B cell (primary cell): ENCODE results near the gene PDLIM1. TPM values are rescaled to one million over a fixed set of nuclear protein-coding genes. Genes with fewer than 3 reads are reported as not detected.
A peak's percentile ranks its signal among the peaks of the same experiment; 100 is the strongest.

Experiments used
- ATAC-seq: fragments of 200-7000 bp; cut with Tn5 transposase; one replicate; pipeline ENCODE4 v1.10.0; 2021; ENCODE audit warnings: low read depth, mild to moderate bottlenecking, moderate number of reproducible peaks, moderate library complexity
- CTCF ChIA-PET: fragments of 350-600 bp; sonication (Branson Sonifier 250); formaldehyde crosslinking; loops from one replicate; lab custom pipeline; 2021; ENCODE audit warnings: antibody characterized with exemption, inconsistent platforms; lab: Charles Lee
- POLR2A ChIA-PET: fragments of 350-600 bp; sonication (Branson Sonifier 250); formaldehyde crosslinking; loops from one replicate; lab custom pipeline; 2021; ENCODE audit warnings: antibody characterized with exemption; lab: Charles Lee
- DNase-seq: peaks from one replicate; pipeline ENCODE4 v3.0.0; 2013
- H2AFZ ChIP-seq: 2 replicates; pipeline ENCODE4 v1.6.1; 2012; ENCODE audit warnings: mild to moderate bottlenecking, low read depth, low read length; ENCODE audit not compliant: insufficient read depth, poor library complexity, severe bottlenecking
- H3K27ac ChIP-seq, 2 donors: 1 replicate in 1 of 2; 2 replicates in 1 of 2; pipeline ENCODE4 v1.5.1; 2012 to 2013; ENCODE audit warnings: low read length in 2 of 2, mild to moderate bottlenecking in 2 of 2, moderate library complexity in 1 of 2
- H3K27me3 ChIP-seq, 4 experiments: fragments of 200-600 bp in 1 of 4; sonication (generic) in 1 of 4; replicated peaks in 1 of 4; 1 replicate in 2 of 4; 2 replicates in 2 of 4; pipeline versions ENCODE4 v1.6.1 to v1.7.0; 2013 to 2016; ENCODE audit warnings: low read length in 3 of 4, mild to moderate bottlenecking in 2 of 4, mixed read lengths in 1 of 4, moderate library complexity in 1 of 4; ENCODE audit not compliant: insufficient read depth in 4 of 4, control insufficient read depth in 3 of 4; ENCODE audit errors: control extremely low read depth in 1 of 4
- H3K36me3 ChIP-seq, 2 experiments: replicated peaks in 1 of 2; 1 replicate in 1 of 2; 2 replicates in 1 of 2; pipeline versions ENCODE4 v1.6.1 to v1.7.1; 2013; ENCODE audit warnings: low read length in 1 of 2; ENCODE audit not compliant: insufficient read depth in 2 of 2, control insufficient read depth in 1 of 2; ENCODE audit errors: control extremely low read depth in 1 of 2, extremely low read depth in 1 of 2
- H3K4me1 ChIP-seq, 2 donors: fragments of 200-600 bp in 1 of 2; sonication (generic) in 1 of 2; 1 replicate in 1 of 2; 2 replicates in 1 of 2; pipeline versions ENCODE4 v1.5.1 to v1.6.1; 2013 to 2017; ENCODE audit warnings: low read length in 2 of 2; ENCODE audit not compliant: control insufficient read depth in 2 of 2, insufficient read depth in 2 of 2
- H3K4me2 ChIP-seq: replicated peaks from 2 replicates; pipeline ENCODE3; 2012; ENCODE audit warnings: mild to moderate bottlenecking, low read depth, low read length; ENCODE audit not compliant: poor library complexity, severe bottlenecking
- H3K4me3 ChIP-seq, 5 experiments: fragments of 200-600 bp in 1 of 5; sonication (generic) in 1 of 5; 1 replicate in 3 of 5; 2 replicates in 2 of 5; pipeline versions ENCODE4 v1.5.1 to v1.7.0; 2011 to 2016; ENCODE audit warnings: low read length in 4 of 5, mild to moderate bottlenecking in 4 of 5, low read depth in 2 of 5, control low read depth in 1 of 5, moderate library complexity in 1 of 5; ENCODE audit not compliant: insufficient read depth in 1 of 5; ENCODE audit errors: control extremely low read depth in 1 of 5, extremely low read depth in 1 of 5
- H3K79me2 ChIP-seq: fragments of 200-600 bp; sonication (generic); one replicate; pipeline ENCODE4 v1.6.0; 2016; ENCODE audit warnings: low read length; ENCODE audit not compliant: control insufficient read depth, insufficient read depth
- H3K9ac ChIP-seq: fragments of 200-600 bp; sonication (generic); 2 replicates; pipeline ENCODE4 v1.6.1; 2017; ENCODE audit warnings: mild to moderate bottlenecking, low read length, moderate library complexity
- H3K9me3 ChIP-seq, 3 donors: one replicate each; pipeline versions ENCODE4 v1.6.1 to v1.7.1; 2013; ENCODE audit warnings: low read length in 2 of 3; ENCODE audit not compliant: control insufficient read depth in 2 of 3, insufficient read depth in 1 of 3; ENCODE audit errors: control extremely low read depth in 1 of 3
- H4K20me1 ChIP-seq: 2 replicates; pipeline ENCODE4 v1.6.0; 2012; ENCODE audit warnings: mild to moderate bottlenecking, low read length; ENCODE audit not compliant: insufficient read depth, control insufficient read depth, poor library complexity, severe bottlenecking
- H3K27ac Mint-ChIP-seq: one replicate; pipeline ENCODE4 v1.8.0; 2021; ENCODE audit warnings: mixed read lengths
- H3K27me3 Mint-ChIP-seq: one replicate; pipeline ENCODE4 v1.8.0; 2021; ENCODE audit warnings: mixed read lengths
- H3K4me1 Mint-ChIP-seq: one replicate; pipeline ENCODE4 v1.8.0; 2021; ENCODE audit warnings: mixed read lengths
- H3K4me3 Mint-ChIP-seq: one replicate; pipeline ENCODE4 v1.8.0; 2021; ENCODE audit warnings: mixed read lengths
- H3K9me3 Mint-ChIP-seq: one replicate; pipeline ENCODE4 v1.8.0; 2022; ENCODE audit warnings: mixed read lengths; ENCODE audit not compliant: insufficient read depth
- EZH2 ChIP-seq: IDR thresholded peaks from 2 replicates; pipeline ENCODE4 v1.6.1; 2012; ENCODE audit warnings: borderline replicate concordance, low read depth, mild to moderate bottlenecking, moderate library complexity, low read length; ENCODE audit not compliant: insufficient read depth, poor library complexity, severe bottlenecking
- WGBS: methylation state at CpG from one replicate; pipeline ENCODE4 v1.1.5; 2013; ENCODE audit warnings: missing lambda C conversion rate; ENCODE audit not compliant: insufficient coverage; 5-methylcytosine and 5-hydroxymethylcytosine counted together
- intact Hi-C: fragments of 100-400 bp; cut with micrococcal nuclease; formaldehyde crosslinking; loops from one replicate; pipeline ENCODE4 v1.10.0; 2022
- polyA plus RNA-seq: library from polyadenylated mRNA; depleted of rRNA; stranded (reverse); fragments of >200 nt; gene quantifications from 2 replicates; pipeline ENCODE4 v1.2.3, GENCODE V29; 2012
- total RNA-seq, 2 donors: library from RNA; stranded (reverse); fragments of 120-200 nt in 1 of 2; gene quantifications; 1 replicate in 1 of 2; 2 replicates in 1 of 2; pipeline versions ENCODE4 v1.2.3 to v1.2.4, GENCODE V29; 2013 to 2022
- TF ChIP-seq, protein P1 (sequence below): fragments of 200-600 bp; IDR thresholded peaks from one replicate; pipeline ENCODE4 v1.8.0; 2022; ENCODE audit warnings: antibody characterized with exemption, mild to moderate bottlenecking

Gene PDLIM1
- total and polyA plus RNA-seq, 2 donors (not counting 1 experiment from before 2014, with no cell fraction given), result 123 to 135 TPM

DNA sequence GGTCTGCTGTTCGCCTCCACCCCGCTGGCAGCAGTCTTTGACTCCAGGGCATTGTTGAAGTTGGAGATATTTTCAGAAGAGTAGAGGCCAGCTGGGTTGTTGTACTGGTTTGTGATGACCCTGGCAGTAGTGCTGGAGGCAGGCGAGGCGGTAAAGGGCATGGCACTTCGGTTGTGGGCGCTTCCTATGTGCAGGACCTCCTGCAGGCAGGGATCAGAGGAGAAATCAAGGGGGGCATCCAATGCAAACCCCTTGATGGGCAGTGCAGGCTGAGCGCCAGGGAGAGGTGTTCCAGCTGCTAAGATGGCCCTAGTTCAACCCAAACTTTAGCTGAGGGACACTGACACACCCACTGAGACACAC is 27.0 kb downstream of the PDLIM1 start:
- TF ChIP-seq, protein P1, sequence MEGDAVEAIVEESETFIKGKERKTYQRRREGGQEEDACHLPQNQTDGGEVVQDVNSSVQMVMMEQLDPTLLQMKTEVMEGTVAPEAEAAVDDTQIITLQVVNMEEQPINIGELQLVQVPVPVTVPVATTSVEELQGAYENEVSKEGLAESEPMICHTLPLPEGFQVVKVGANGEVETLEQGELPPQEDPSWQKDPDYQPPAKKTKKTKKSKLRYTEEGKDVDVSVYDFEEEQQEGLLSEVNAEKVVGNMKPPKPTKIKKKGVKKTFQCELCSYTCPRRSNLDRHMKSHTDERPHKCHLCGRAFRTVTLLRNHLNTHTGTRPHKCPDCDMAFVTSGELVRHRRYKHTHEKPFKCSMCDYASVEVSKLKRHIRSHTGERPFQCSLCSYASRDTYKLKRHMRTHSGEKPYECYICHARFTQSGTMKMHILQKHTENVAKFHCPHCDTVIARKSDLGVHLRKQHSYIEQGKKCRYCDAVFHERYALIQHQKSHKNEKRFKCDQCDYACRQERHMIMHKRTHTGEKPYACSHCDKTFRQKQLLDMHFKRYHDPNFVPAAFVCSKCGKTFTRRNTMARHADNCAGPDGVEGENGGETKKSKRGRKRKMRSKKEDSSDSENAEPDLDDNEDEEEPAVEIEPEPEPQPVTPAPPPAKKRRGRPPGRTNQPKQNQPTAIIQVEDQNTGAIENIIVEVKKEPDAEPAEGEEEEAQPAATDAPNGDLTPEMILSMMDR, result no peak
- TF ChIP-seq EZH2, result no peak
- WGBS, result 86% methylated on average over 7 of the region's 7 CpGs
- no peak overlapping the region for H3K4me3 ChIP-seq
- POLR2A ChIA-PET, result no interaction called here
- Mint-ChIP-seq H3K4me1 (peaks cover 49% of the 10 kb centered on the region), H3K9me3 (no peaks in the 10 kb centered on the region), H3K27ac (peak overlapping the region; percentile 86), H3K27me3 (no peaks in the 10 kb centered on the region), H3K4me3 (no peak overlapping the region)
- no peak overlapping the region for H3K9ac ChIP-seq
- H3K79me2 ChIP-seq, result peaks cover 45% of the 10 kb centered on the region
- H3K27ac ChIP-seq, result peak overlapping the region; percentile 0 to 21
- H2AFZ ChIP-seq, result no peak overlapping the region
- no peaks in the 10 kb centered on the region for H3K9me3 ChIP-seq
- ATAC-seq, result no peak
- DNase-seq, result no peak
- peaks cover 8 to 60% of the 10 kb centered on the region in 2 experiments for H3K36me3 ChIP-seq
- no peaks in the 10 kb centered on the region for H3K27me3 ChIP-seq
- peaks cover 9% of the 10 kb centered on the region for H4K20me1 ChIP-seq
- intact Hi-C loops, result no loop called here
- H3K4me2 ChIP-seq, result no peak overlapping the region
- CTCF ChIA-PET, result interaction anchor here (0.9 to 4.9 kb wide), 5 partner anchors 18 to 130 kb away, joined by 3 to 38 read pairs (median 4); no protein-coding TSS in a partner anchor
- peaks cover 28 to 41% of the 10 kb centered on the region in 2 donors for H3K4me1 ChIP-seq

DNA sequence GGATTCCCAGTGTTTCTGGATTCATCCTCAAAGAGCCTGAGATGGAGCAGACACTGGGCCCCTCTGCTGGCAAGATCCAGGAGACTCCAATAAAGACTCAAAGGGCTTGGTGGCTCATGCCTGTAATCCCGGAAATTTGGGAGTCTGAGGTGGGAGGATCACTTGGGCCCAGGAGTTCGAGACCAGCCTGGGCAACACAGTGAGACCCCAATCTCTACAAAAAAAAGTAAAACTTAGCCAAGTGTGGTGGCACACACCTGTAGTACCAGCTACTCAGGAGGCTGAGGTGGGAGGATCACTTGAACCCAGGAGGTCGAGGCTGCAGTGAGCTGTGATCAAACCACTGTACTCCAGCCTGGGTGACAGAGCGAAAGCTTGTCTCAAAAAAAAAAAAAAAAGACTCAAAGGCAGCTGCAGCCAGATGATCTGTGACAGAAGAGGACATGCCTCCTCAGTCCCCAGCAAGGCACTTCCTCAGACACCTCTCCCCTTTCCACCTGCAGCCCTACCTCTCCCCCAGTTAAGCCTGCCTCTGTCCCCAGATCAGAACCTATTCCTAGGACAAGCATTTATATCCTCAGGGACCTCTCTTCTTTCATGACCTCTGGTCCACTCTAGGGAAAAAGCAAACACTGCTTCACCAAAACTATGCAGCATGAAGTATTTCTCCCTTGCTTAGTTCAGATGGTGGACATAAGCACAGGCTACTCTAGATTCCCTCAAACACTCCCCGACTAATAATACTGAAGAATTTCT is 27.9 kb downstream of the PDLIM1 start:
- no peaks in the 10 kb centered on the region for H3K27me3 ChIP-seq
- H3K4me2 ChIP-seq, result no peak overlapping the region
- ATAC-seq (peak; percentile 65), DNase-seq (peak; percentile 61)
- no peaks in the 10 kb centered on the region for H3K9me3 Mint-ChIP-seq
- no peaks in the 10 kb centered on the region for H3K9me3 ChIP-seq
- H3K4me3 ChIP-seq, result no peak overlapping the region
- H3K9ac ChIP-seq, result no peak overlapping the region
- H3K4me1 ChIP-seq, result peaks cover 28 to 41% of the 10 kb centered on the region in 2 donors
- no peak for TF ChIP-seq EZH2
- POLR2A ChIA-PET, result interaction anchor here (1.0 kb wide), 1 partner anchor 100 kb away, joined by 3 read pairs; no protein-coding TSS in a partner anchor
- peak overlapping the region; percentile 86 for H3K27ac Mint-ChIP-seq
- peak overlapping the region; percentile 2 for H3K4me3 Mint-ChIP-seq
- 14% methylated on average over 2 of the region's 5 CpGs for WGBS
- H3K36me3 ChIP-seq, result peaks cover 2 to 54% of the 10 kb centered on the region in 2 experiments
- peaks cover 9% of the 10 kb centered on the region for H4K20me1 ChIP-seq
- peaks cover 37% of the 10 kb centered on the region for H3K79me2 ChIP-seq
- H3K27me3 Mint-ChIP-seq, result no peaks in the 10 kb centered on the region
- H2AFZ ChIP-seq, result no peak overlapping the region
- H3K4me1 Mint-ChIP-seq, result peaks cover 43% of the 10 kb centered on the region
- H3K27ac ChIP-seq, result peak overlapping the region in 1 of 2 donors; percentile 21
- intact Hi-C loops, result no loop called here
- CTCF ChIA-PET, result interaction anchor here (1.0 to 1.1 kb wide), 2 partner anchors 99 to 129 kb away, joined by 3 to 6 read pairs; no protein-coding TSS in a partner anchor
